ENCODE data around the gene ANKRD24.
"Not testable (repeated sequence)": the region's sequence is repeated elsewhere in the genome, so short reads cannot be mapped to it uniquely, and the experiment has no call there.

ANKRD24 gene

GRCh38 chr19:4182084-4182810 is at the start of gene ANKRD24, which contains the start of gene SIRT6:
Gene ANKRD24, plus strand, starts transcription at chr19:4182689. Its CDS starts 3,737 bp downstream, at chr19:4186426.
Gene SIRT6, minus strand, starts transcription at chr19:4182563. Its CDS starts 24 bp downstream, at chr19:4182539.
- no peak for TF ChIP-seq CTCF (IDR thresholded peaks at IDR 0.05)
- DNase-seq (ENCODE audit: low spot score) = peak; percentile 96
- Histone ChIP-seq H3K4me3 (peak within 1 kb of the TSS; percentile 99), H3K27ac (peak within 1 kb of the TSS; percentile 65 to 89)

GRCh38 chr19:4134351-4134750 is 48.1 kb upstream of the ANKRD24 start:
- DNase-seq (ENCODE audit: low spot score) = no peak
- TF ChIP-seq CTCF (IDR thresholded peaks at IDR 0.05) = no peak
- H3K27ac ChIP-seq = no peak overlapping the region
- H3K4me3 ChIP-seq = no peak overlapping the region

GRCh38 chr19:4135386-4135785 is 47.1 kb upstream of the ANKRD24 start:
- not testable (repeated sequence) for DNase-seq (ENCODE audit: low spot score); H3K27ac ChIP-seq; H3K4me3 ChIP-seq

- H3K27ac ChIP-seq = no peak overlapping the region
- no peak overlapping the region for H3K4me3 ChIP-seq
- no peak for TF ChIP-seq CTCF (IDR thresholded peaks at IDR 0.05)
- no peak for DNase-seq (ENCODE audit: low spot score)
Observed at GRCh38 chr19:4136680-4137088, 45.8 kb upstream of the ANKRD24 start.

GRCh38 chr19:4138445-4138844 is 44.0 kb upstream of the ANKRD24 start:
- no peak overlapping the region for H3K4me3 ChIP-seq
- no peak overlapping the region for H3K27ac ChIP-seq
- DNase-seq (ENCODE audit: low spot score) = no peak
- TF ChIP-seq CTCF (IDR thresholded peaks at IDR 0.05) = no peak

- TF ChIP-seq CTCF (IDR thresholded peaks at IDR 0.05) = peak; percentile 76
- H3K27ac ChIP-seq = no peak overlapping the region
- no peak for DNase-seq (ENCODE audit: low spot score)
- H3K4me3 ChIP-seq = no peak overlapping the region
Observed at GRCh38 chr19:4139614-4140236, 42.8 kb upstream of the ANKRD24 start.

GRCh38 chr19:4140237-4140711 is 42.2 kb upstream of the ANKRD24 start:
- no peak overlapping the region for H3K27ac ChIP-seq
- TF ChIP-seq CTCF (IDR thresholded peaks at IDR 0.05) = no peak
- no peak for DNase-seq (ENCODE audit: low spot score)
- no peak overlapping the region for H3K4me3 ChIP-seq

GRCh38 chr19:4142916-4143315 is 39.6 kb upstream of the ANKRD24 start:
- not testable (repeated sequence) for H3K27ac ChIP-seq; DNase-seq (ENCODE audit: low spot score); H3K4me3 ChIP-seq

Data from coronary artery (tissue), 2 donors.